Immature natural killer cell (primary cell): ENCODE results near the gene SGCA. TPM values are rescaled to one million over a fixed set of nuclear protein-coding genes. Genes with fewer than 3 reads are reported as not detected.

Experiments used
- DNase-seq, 3 donors: peaks; one replicate each; pipeline ENCODE4 v3.0.0; 2022; ENCODE audit warnings: mixed read lengths in 1 of 3
- H3K27ac Mint-ChIP-seq, 6 donors: one replicate each; pipeline ENCODE4 v1.8.0; 2020; ENCODE audit warnings: mixed read lengths in 6 of 6, mild to moderate bottlenecking in 5 of 6, inconsistent platforms in 4 of 6, moderate library complexity in 3 of 6
- H3K27me3 Mint-ChIP-seq, 3 donors: one replicate each; pipeline ENCODE4 v1.8.0; 2020 to 2021; ENCODE audit warnings: low read depth in 3 of 3, mild to moderate bottlenecking in 3 of 3, mixed read lengths in 3 of 3, moderate library complexity in 3 of 3, inconsistent platforms in 1 of 3
- H3K36me3 Mint-ChIP-seq, 3 donors: one replicate each; pipeline ENCODE4 v1.8.0; 2020; ENCODE audit warnings: mixed read lengths in 3 of 3, inconsistent platforms in 2 of 3, mild to moderate bottlenecking in 2 of 3
- H3K4me1 Mint-ChIP-seq, 2 donors: one replicate each; pipeline ENCODE4 v1.8.0; 2020; ENCODE audit warnings: inconsistent platforms in 2 of 2, mild to moderate bottlenecking in 2 of 2, mixed read lengths in 2 of 2, moderate library complexity in 1 of 2
- H3K4me3 Mint-ChIP-seq, 5 donors: one replicate each; pipeline ENCODE4 v1.8.0; 2020; ENCODE audit warnings: mild to moderate bottlenecking in 5 of 5, mixed read lengths in 5 of 5, inconsistent platforms in 3 of 5, moderate library complexity in 3 of 5
- H3K9me3 Mint-ChIP-seq, 6 donors: one replicate each; pipeline ENCODE4 v1.8.0; 2020; ENCODE audit warnings: mild to moderate bottlenecking in 6 of 6, mixed read lengths in 6 of 6, inconsistent platforms in 4 of 6, moderate library complexity in 3 of 6
- polyA plus RNA-seq, 3 donors: library from polyadenylated mRNA; unstranded; fragments of 300-500 nt; fragmentation: Illumina TruSeq; gene quantifications; one replicate each; pipeline ENCODE4 v1.2.3, GENCODE V29; 2021

The SGCA gene
- polyA plus RNA-seq, 3 donors from 2014 or later, result not detected

GRCh38 chr17:50170662-50171370, 5.0 kb downstream of the SGCA start:
- Mint-ChIP-seq H3K4me3 (no peak overlapping the region), H3K36me3 (no peaks in the 10 kb centered on the region), H3K4me1 (peaks cover 12 to 13% of the 10 kb centered on the region in 2 donors), H3K27ac (no peak overlapping the region), H3K9me3 (no peaks in the 10 kb centered on the region), H3K27me3 (peaks cover 0 to 6% (median 4%) of the 10 kb centered on the region in 3 donors)
- no peak for DNase-seq

GRCh38 chr17:50171371-50172071, 5.7 kb downstream of the SGCA start:
- Mint-ChIP-seq H3K27me3 (peaks cover 0 to 6% (median 4%) of the 10 kb centered on the region in 3 donors), H3K36me3 (no peaks in the 10 kb centered on the region), H3K9me3 (no peaks in the 10 kb centered on the region), H3K4me1 (peaks cover 12 to 13% of the 10 kb centered on the region in 2 donors), H3K27ac (peak overlapping the region in 1 of 6 donors; percentile 2), H3K4me3 (no peak overlapping the region)
- DNase-seq, result no peak

GRCh38 chr17:50172130-50172529, 6.3 kb downstream of the SGCA start:
- peaks cover 12 to 13% of the 10 kb centered on the region in 2 donors for H3K4me1 Mint-ChIP-seq
- H3K36me3 Mint-ChIP-seq, result no peaks in the 10 kb centered on the region
- no peaks in the 10 kb centered on the region for H3K9me3 Mint-ChIP-seq
- no peak for DNase-seq
- no peak overlapping the region for H3K27ac Mint-ChIP-seq
- no peak overlapping the region for H3K4me3 Mint-ChIP-seq
- H3K27me3 Mint-ChIP-seq, result peaks cover 0 to 6% (median 4%) of the 10 kb centered on the region in 3 donors

GRCh38 chr17:50172936-50173334, 7.1 kb downstream of the SGCA start:
- peaks cover 0 to 6% (median 4%) of the 10 kb centered on the region in 3 donors for H3K27me3 Mint-ChIP-seq
- H3K4me1 Mint-ChIP-seq, result peaks cover 12 to 13% of the 10 kb centered on the region in 2 donors
- H3K36me3 Mint-ChIP-seq, result no peaks in the 10 kb centered on the region
- H3K4me3 Mint-ChIP-seq, result no peak overlapping the region
- no peak for DNase-seq
- no peak overlapping the region for H3K27ac Mint-ChIP-seq
- no peaks in the 10 kb centered on the region for H3K9me3 Mint-ChIP-seq

GRCh38 chr17:50173335-50173941, 7.6 kb downstream of the SGCA start:
- Mint-ChIP-seq H3K4me1 (peaks cover 17 to 18% of the 10 kb centered on the region in 2 donors), H3K36me3 (no peaks in the 10 kb centered on the region), H3K9me3 (no peaks in the 10 kb centered on the region), H3K4me3 (no peak overlapping the region), H3K27me3 (peaks cover 0 to 6% (median 4%) of the 10 kb centered on the region in 3 donors), H3K27ac (no peak overlapping the region)
- DNase-seq, result no peak

- DNase-seq, result no peak
- no peaks in the 10 kb centered on the region for H3K9me3 Mint-ChIP-seq
- H3K4me3 Mint-ChIP-seq, result no peak overlapping the region
- no peaks in the 10 kb centered on the region for H3K36me3 Mint-ChIP-seq
- peaks cover 10% of the 10 kb centered on the region in 2 donors for H3K4me1 Mint-ChIP-seq
- H3K27ac Mint-ChIP-seq, result no peak overlapping the region
- peaks cover 0 to under 1% (median 0%) of the 10 kb centered on the region in 3 donors for H3K27me3 Mint-ChIP-seq
Observed at GRCh38 chr17:50174444-50174843, 8.6 kb downstream of the SGCA start.

GRCh38 chr17:50175035-50175807, 9.4 kb downstream of the SGCA start:
- no peak for DNase-seq
- Mint-ChIP-seq H3K4me3 (no peak overlapping the region), H3K4me1 (peaks cover 6 to 7% of the 10 kb centered on the region in 2 donors), H3K27ac (no peak overlapping the region), H3K9me3 (no peaks in the 10 kb centered on the region), H3K36me3 (no peaks in the 10 kb centered on the region), H3K27me3 (no peaks in the 10 kb centered on the region)

- Mint-ChIP-seq H3K4me3 (no peak overlapping the region), H3K9me3 (no peaks in the 10 kb centered on the region), H3K27ac (no peak overlapping the region), H3K27me3 (peaks cover 0 to 1% (median 0%) of the 10 kb centered on the region in 3 donors), H3K4me1 (peaks cover 6 to 7% of the 10 kb centered on the region in 2 donors), H3K36me3 (no peaks in the 10 kb centered on the region)
- no peak for DNase-seq
Observed at GRCh38 chr17:50176559-50177357, 11.0 kb downstream of the SGCA start.

GRCh38 chr17:50177476-50177875, 11.7 kb downstream of the SGCA start:
- Mint-ChIP-seq H3K4me1 (peaks cover 6 to 8% of the 10 kb centered on the region in 2 donors), H3K9me3 (no peaks in the 10 kb centered on the region), H3K36me3 (no peaks in the 10 kb centered on the region), H3K27me3 (peaks cover 0 to 1% (median under 1%) of the 10 kb centered on the region in 3 donors), H3K27ac (no peak overlapping the region), H3K4me3 (no peak overlapping the region)
- no peak for DNase-seq

GRCh38 chr17:50177983-50178834, 12.4 kb downstream of the SGCA start:
- H3K27ac Mint-ChIP-seq, result peak overlapping the region in 2 of 6 donors; percentile 5 to 26
- DNase-seq, result peak; percentile 34 to 50 (median 36)
- H3K9me3 Mint-ChIP-seq, result no peaks in the 10 kb centered on the region
- H3K27me3 Mint-ChIP-seq, result peaks cover 0 to 1% (median 1%) of the 10 kb centered on the region in 3 donors
- H3K36me3 Mint-ChIP-seq, result no peaks in the 10 kb centered on the region
- H3K4me1 Mint-ChIP-seq, result peaks cover 11 to 14% of the 10 kb centered on the region in 2 donors
- peak overlapping the region in 4 of 5 donors; percentile 29 to 84 (median 54) for H3K4me3 Mint-ChIP-seq

GRCh38 chr17:50180111-50180510, 14.3 kb downstream of the SGCA start:
- H3K9me3 Mint-ChIP-seq, result no peaks in the 10 kb centered on the region
- no peak overlapping the region for H3K4me3 Mint-ChIP-seq
- H3K27me3 Mint-ChIP-seq, result peaks cover 0 to 1% (median 1%) of the 10 kb centered on the region in 3 donors
- peaks cover 23 to 24% of the 10 kb centered on the region in 2 donors for H3K4me1 Mint-ChIP-seq
- H3K27ac Mint-ChIP-seq, result no peak overlapping the region
- H3K36me3 Mint-ChIP-seq, result no peaks in the 10 kb centered on the region
- no peak for DNase-seq

GRCh38 chr17:50180620-50181019, 14.8 kb downstream of the SGCA start:
- Mint-ChIP-seq H3K27ac (no peak overlapping the region), H3K4me1 (peaks cover 23 to 24% of the 10 kb centered on the region in 2 donors), H3K4me3 (no peak overlapping the region), H3K27me3 (peaks cover 0 to 1% (median 1%) of the 10 kb centered on the region in 3 donors), H3K36me3 (no peaks in the 10 kb centered on the region), H3K9me3 (no peaks in the 10 kb centered on the region)
- DNase-seq, result no peak
